Measurements from ENCODE around the gene PLEKHB2.
"Not testable (repeated sequence)": the region's sequence is repeated elsewhere in the genome, so short reads cannot be mapped to it uniquely, and the experiment has no call there.

Gene PLEKHB2

GRCh38 chr2:131154647-131155046, 49.5 kb downstream of the PLEKHB2 start:
- Histone ChIP-seq H3K27ac (no peak overlapping the region), H3K4me3 (no peak overlapping the region)
- no peak for DNase-seq (ENCODE audit: low spot score)
- no peak for TF ChIP-seq CTCF (IDR thresholded peaks at IDR 0.05)

- Histone ChIP-seq H3K27ac (no peak overlapping the region), H3K4me3 (no peak overlapping the region)
- no peak for DNase-seq (ENCODE audit: low spot score)
- TF ChIP-seq CTCF (IDR thresholded peaks at IDR 0.05): no peak
These were observed 50.2 kb downstream of the PLEKHB2 start for GRCh38 chr2:131155208-131155855.

GRCh38 chr2:131156452-131157149, 51.5 kb downstream of the PLEKHB2 start:
- no peak overlapping the region for H3K27ac ChIP-seq
- no peak for DNase-seq (ENCODE audit: low spot score)
- TF ChIP-seq CTCF (IDR thresholded peaks at IDR 0.05): no peak
- no peak overlapping the region for H3K4me3 ChIP-seq

- H3K4me3 ChIP-seq; DNase-seq (ENCODE audit: low spot score); H3K27ac ChIP-seq: not testable (repeated sequence)
These were observed 60.4 kb downstream of the PLEKHB2 start for GRCh38 chr2:131165562-131165961.

- DNase-seq (ENCODE audit: low spot score): no peak
- no peak for TF ChIP-seq CTCF (IDR thresholded peaks at IDR 0.05)
- Histone ChIP-seq H3K27ac (no peak overlapping the region), H3K4me3 (no peak overlapping the region)
These were observed 63.4 kb downstream of the PLEKHB2 start for GRCh38 chr2:131168538-131168937.

- H3K4me3 ChIP-seq; DNase-seq (ENCODE audit: low spot score); H3K27ac ChIP-seq: not testable (repeated sequence)
These were observed 72.9 kb downstream of the PLEKHB2 start for GRCh38 chr2:131178050-131178449.

GRCh38 chr2:131178721-131179418, 73.7 kb downstream of the PLEKHB2 start:
- H3K27ac ChIP-seq; H3K4me3 ChIP-seq; DNase-seq (ENCODE audit: low spot score): not testable (repeated sequence)

GRCh38 chr2:131181451-131181850, 76.3 kb downstream of the PLEKHB2 start:
- not testable (repeated sequence) for DNase-seq (ENCODE audit: low spot score); H3K4me3 ChIP-seq; H3K27ac ChIP-seq

- H3K4me3 ChIP-seq; H3K27ac ChIP-seq; DNase-seq (ENCODE audit: low spot score): not testable (repeated sequence)
These were observed 88.3 kb downstream of the PLEKHB2 start for GRCh38 chr2:131193421-131193820.

GRCh38 chr2:131196186-131196585, 91.0 kb downstream of the PLEKHB2 start:
- not testable (repeated sequence) for H3K4me3 ChIP-seq; DNase-seq (ENCODE audit: low spot score); H3K27ac ChIP-seq

All from coronary artery (tissue), 2 donors.